ENCODE data around the gene WWOX. TPM values are rescaled to one million over a fixed set of nuclear protein-coding genes. Genes with fewer than 3 reads are reported as not detected.
A peak's percentile ranks its signal among the peaks of the same experiment; 100 is the strongest.

Gene WWOX
- total RNA-seq, 1 donor from 2014 or later, result 16.7 TPM

- H3K9me3 ChIP-seq (ENCODE audit: control insufficient read depth in 3 of 3, low read length in 3 of 3), result no peaks in the 10 kb centered on the region
- H3K4me1 ChIP-seq (ENCODE audit: control insufficient read depth in 3 of 3, insufficient read depth in 3 of 3, low read length in 3 of 3), result peaks cover 0 to 5% (median 3%) of the 10 kb centered on the region in 3 donors
- no peak overlapping the region for H3K9ac ChIP-seq (ENCODE audit: low read depth in 1 of 3, low read length in 3 of 3)
- H3K4me3 ChIP-seq (ENCODE audit: low read length in 3 of 3), result no peak overlapping the region
- no peak overlapping the region for H3K27ac ChIP-seq (ENCODE audit: low read depth, low read length)
- H3K36me3 ChIP-seq (ENCODE audit: control insufficient read depth in 3 of 3, insufficient read depth in 3 of 3, low read length in 3 of 3), result no peaks in the 10 kb centered on the region
- H3K27me3 ChIP-seq (ENCODE audit: control insufficient read depth in 3 of 3, insufficient read depth in 3 of 3, low read length in 3 of 3), result no peaks in the 10 kb centered on the region
These were observed 131.4 kb downstream of the WWOX start for GRCh38 chr16:78230832-78231231.

- Histone ChIP-seq H3K4me1 (ENCODE audit: control insufficient read depth in 3 of 3, insufficient read depth in 3 of 3, low read length in 3 of 3) (peaks cover 0 to 8% (median 7%) of the 10 kb centered on the region in 3 donors), H3K27ac (ENCODE audit: low read depth, low read length) (no peak overlapping the region), H3K4me3 (ENCODE audit: low read length in 3 of 3) (no peak overlapping the region), H3K36me3 (ENCODE audit: control insufficient read depth in 3 of 3, insufficient read depth in 3 of 3, low read length in 3 of 3) (no peaks in the 10 kb centered on the region), H3K9me3 (ENCODE audit: control insufficient read depth in 3 of 3, low read length in 3 of 3) (no peaks in the 10 kb centered on the region), H3K27me3 (ENCODE audit: control insufficient read depth in 3 of 3, insufficient read depth in 3 of 3, low read length in 3 of 3) (no peaks in the 10 kb centered on the region), H3K9ac (ENCODE audit: low read depth in 1 of 3, low read length in 3 of 3) (no peak overlapping the region)
These were observed 135.8 kb downstream of the WWOX start for GRCh38 chr16:78235168-78235800.

GRCh38 chr16:78235876-78236275 is 136.4 kb downstream of the WWOX start:
- Histone ChIP-seq H3K27ac (ENCODE audit: low read depth, low read length) (no peak overlapping the region), H3K27me3 (ENCODE audit: control insufficient read depth in 3 of 3, insufficient read depth in 3 of 3, low read length in 3 of 3) (no peaks in the 10 kb centered on the region), H3K9me3 (ENCODE audit: control insufficient read depth in 3 of 3, low read length in 3 of 3) (no peaks in the 10 kb centered on the region), H3K4me3 (ENCODE audit: low read length in 3 of 3) (no peak overlapping the region), H3K9ac (ENCODE audit: low read depth in 1 of 3, low read length in 3 of 3) (no peak overlapping the region), H3K36me3 (ENCODE audit: control insufficient read depth in 3 of 3, insufficient read depth in 3 of 3, low read length in 3 of 3) (no peaks in the 10 kb centered on the region), H3K4me1 (ENCODE audit: control insufficient read depth in 3 of 3, insufficient read depth in 3 of 3, low read length in 3 of 3) (peaks cover 0 to 8% (median 3%) of the 10 kb centered on the region in 3 donors)

GRCh38 chr16:78237841-78238240 is 138.4 kb downstream of the WWOX start:
- no peaks in the 10 kb centered on the region for H3K27me3 ChIP-seq (ENCODE audit: control insufficient read depth in 3 of 3, insufficient read depth in 3 of 3, low read length in 3 of 3)
- H3K9me3 ChIP-seq (ENCODE audit: control insufficient read depth in 3 of 3, low read length in 3 of 3), result no peaks in the 10 kb centered on the region
- H3K4me1 ChIP-seq (ENCODE audit: control insufficient read depth in 3 of 3, insufficient read depth in 3 of 3, low read length in 3 of 3), result peaks cover 9 to 16% (median 15%) of the 10 kb centered on the region in 3 donors
- no peak overlapping the region for H3K27ac ChIP-seq (ENCODE audit: low read depth, low read length)
- H3K4me3 ChIP-seq (ENCODE audit: low read length in 3 of 3), result no peak overlapping the region
- no peaks in the 10 kb centered on the region for H3K36me3 ChIP-seq (ENCODE audit: control insufficient read depth in 3 of 3, insufficient read depth in 3 of 3, low read length in 3 of 3)
- no peak overlapping the region for H3K9ac ChIP-seq (ENCODE audit: low read depth in 1 of 3, low read length in 3 of 3)

- H3K4me3 ChIP-seq (ENCODE audit: low read length in 3 of 3), result no peak overlapping the region
- H3K27ac ChIP-seq (ENCODE audit: low read depth, low read length), result no peak overlapping the region
- no peak overlapping the region for H3K9ac ChIP-seq (ENCODE audit: low read depth in 1 of 3, low read length in 3 of 3)
- no peaks in the 10 kb centered on the region for H3K27me3 ChIP-seq (ENCODE audit: control insufficient read depth in 3 of 3, insufficient read depth in 3 of 3, low read length in 3 of 3)
- peaks cover 9 to 23% (median 16%) of the 10 kb centered on the region in 3 donors for H3K4me1 ChIP-seq (ENCODE audit: control insufficient read depth in 3 of 3, insufficient read depth in 3 of 3, low read length in 3 of 3)
- H3K9me3 ChIP-seq (ENCODE audit: control insufficient read depth in 3 of 3, low read length in 3 of 3), result no peaks in the 10 kb centered on the region
- no peaks in the 10 kb centered on the region for H3K36me3 ChIP-seq (ENCODE audit: control insufficient read depth in 3 of 3, insufficient read depth in 3 of 3, low read length in 3 of 3)
These were observed 141.2 kb downstream of the WWOX start for GRCh38 chr16:78240459-78241222.

- H3K4me1 ChIP-seq (ENCODE audit: control insufficient read depth in 3 of 3, insufficient read depth in 3 of 3, low read length in 3 of 3), result peaks cover 9 to 23% (median 15%) of the 10 kb centered on the region in 3 donors
- H3K4me3 ChIP-seq (ENCODE audit: low read length in 3 of 3), result no peak overlapping the region
- no peaks in the 10 kb centered on the region for H3K9me3 ChIP-seq (ENCODE audit: control insufficient read depth in 3 of 3, low read length in 3 of 3)
- H3K27ac ChIP-seq (ENCODE audit: low read depth, low read length), result peak overlapping the region; percentile 30
- no peaks in the 10 kb centered on the region for H3K36me3 ChIP-seq (ENCODE audit: control insufficient read depth in 3 of 3, insufficient read depth in 3 of 3, low read length in 3 of 3)
- no peaks in the 10 kb centered on the region for H3K27me3 ChIP-seq (ENCODE audit: control insufficient read depth in 3 of 3, insufficient read depth in 3 of 3, low read length in 3 of 3)
- no peak overlapping the region for H3K9ac ChIP-seq (ENCODE audit: low read depth in 1 of 3, low read length in 3 of 3)
These were observed 142.8 kb downstream of the WWOX start for GRCh38 chr16:78242239-78242630.

GRCh38 chr16:78244131-78244895 is 144.9 kb downstream of the WWOX start:
- no peak overlapping the region for H3K27ac ChIP-seq (ENCODE audit: low read depth, low read length)
- H3K27me3 ChIP-seq (ENCODE audit: control insufficient read depth in 3 of 3, insufficient read depth in 3 of 3, low read length in 3 of 3), result no peaks in the 10 kb centered on the region
- peaks cover 8 to 21% (median 9%) of the 10 kb centered on the region in 3 donors for H3K4me1 ChIP-seq (ENCODE audit: control insufficient read depth in 3 of 3, insufficient read depth in 3 of 3, low read length in 3 of 3)
- no peaks in the 10 kb centered on the region for H3K36me3 ChIP-seq (ENCODE audit: control insufficient read depth in 3 of 3, insufficient read depth in 3 of 3, low read length in 3 of 3)
- no peaks in the 10 kb centered on the region for H3K9me3 ChIP-seq (ENCODE audit: control insufficient read depth in 3 of 3, low read length in 3 of 3)
- no peak overlapping the region for H3K4me3 ChIP-seq (ENCODE audit: low read length in 3 of 3)
- H3K9ac ChIP-seq (ENCODE audit: low read depth in 1 of 3, low read length in 3 of 3), result no peak overlapping the region

- no peaks in the 10 kb centered on the region for H3K9me3 ChIP-seq (ENCODE audit: control insufficient read depth in 3 of 3, low read length in 3 of 3)
- no peak overlapping the region for H3K4me3 ChIP-seq (ENCODE audit: low read length in 3 of 3)
- H3K36me3 ChIP-seq (ENCODE audit: control insufficient read depth in 3 of 3, insufficient read depth in 3 of 3, low read length in 3 of 3), result no peaks in the 10 kb centered on the region
- H3K9ac ChIP-seq (ENCODE audit: low read depth in 1 of 3, low read length in 3 of 3), result no peak overlapping the region
- H3K27ac ChIP-seq (ENCODE audit: low read depth, low read length), result no peak overlapping the region
- no peaks in the 10 kb centered on the region for H3K27me3 ChIP-seq (ENCODE audit: control insufficient read depth in 3 of 3, insufficient read depth in 3 of 3, low read length in 3 of 3)
- peaks cover 8 to 20% (median 9%) of the 10 kb centered on the region in 3 donors for H3K4me1 ChIP-seq (ENCODE audit: control insufficient read depth in 3 of 3, insufficient read depth in 3 of 3, low read length in 3 of 3)
These were observed 147.1 kb downstream of the WWOX start for GRCh38 chr16:78246559-78246958.

GRCh38 chr16:78249056-78249455 is 149.6 kb downstream of the WWOX start:
- H3K4me3 ChIP-seq (ENCODE audit: low read length in 3 of 3), result no peak overlapping the region
- H3K36me3 ChIP-seq (ENCODE audit: control insufficient read depth in 3 of 3, insufficient read depth in 3 of 3, low read length in 3 of 3), result no peaks in the 10 kb centered on the region
- peaks cover 0 to 5% (median 2%) of the 10 kb centered on the region in 3 donors for H3K4me1 ChIP-seq (ENCODE audit: control insufficient read depth in 3 of 3, insufficient read depth in 3 of 3, low read length in 3 of 3)
- no peaks in the 10 kb centered on the region for H3K9me3 ChIP-seq (ENCODE audit: control insufficient read depth in 3 of 3, low read length in 3 of 3)
- H3K9ac ChIP-seq (ENCODE audit: low read depth in 1 of 3, low read length in 3 of 3), result no peak overlapping the region
- no peak overlapping the region for H3K27ac ChIP-seq (ENCODE audit: low read depth, low read length)
- no peaks in the 10 kb centered on the region for H3K27me3 ChIP-seq (ENCODE audit: control insufficient read depth in 3 of 3, insufficient read depth in 3 of 3, low read length in 3 of 3)

GRCh38 chr16:78249832-78250231 is 150.4 kb downstream of the WWOX start:
- H3K4me1 ChIP-seq (ENCODE audit: control insufficient read depth in 3 of 3, insufficient read depth in 3 of 3, low read length in 3 of 3), result peaks cover 0 to 2% (median 0%) of the 10 kb centered on the region in 3 donors
- no peak overlapping the region for H3K9ac ChIP-seq (ENCODE audit: low read depth in 1 of 3, low read length in 3 of 3)
- no peaks in the 10 kb centered on the region for H3K36me3 ChIP-seq (ENCODE audit: control insufficient read depth in 3 of 3, insufficient read depth in 3 of 3, low read length in 3 of 3)
- H3K27me3 ChIP-seq (ENCODE audit: control insufficient read depth in 3 of 3, insufficient read depth in 3 of 3, low read length in 3 of 3), result no peaks in the 10 kb centered on the region
- H3K9me3 ChIP-seq (ENCODE audit: control insufficient read depth in 3 of 3, low read length in 3 of 3), result no peaks in the 10 kb centered on the region
- H3K27ac ChIP-seq (ENCODE audit: low read depth, low read length), result no peak overlapping the region
- no peak overlapping the region for H3K4me3 ChIP-seq (ENCODE audit: low read length in 3 of 3)
